HepG2 (cell line): Measurements from ENCODE around the gene FOSB. TPM values are rescaled to one million over a fixed set of nuclear protein-coding genes. Genes with fewer than 3 reads are reported as not detected.

ENCODE experiments used
- CHD2 ChIP-seq: IDR thresholded peaks from 2 replicates; pipeline ENCODE4 v1.6.1; 2011; ENCODE audit warnings: low read depth, low read length, improper control_type of control experiment
- DRAP1 ChIP-seq: IDR thresholded peaks from 2 replicates; pipeline ENCODE4 v1.6.1; 2016; ENCODE audit warnings: missing genetic modification reagents, missing compliant biosample characterization
- EEA1 ChIP-seq: sonication (generic); formaldehyde crosslinking; IDR thresholded peaks from 2 replicates; pipeline ENCODE4 v1.5.1; 2020; ENCODE audit warnings: mild to moderate bottlenecking, missing genetic modification reagents, borderline replicate concordance
- EED ChIP-seq: sonication (generic); formaldehyde crosslinking; IDR thresholded peaks from 2 replicates; pipeline ENCODE4 v1.5.0; 2020; ENCODE audit warnings: mild to moderate bottlenecking, missing genetic modification reagents
- ELF3 ChIP-seq: IDR thresholded peaks from 2 replicates; pipeline ENCODE4 v1.6.1; 2016; ENCODE audit warnings: missing genetic modification reagents, missing compliant biosample characterization
- GZF1 ChIP-seq: sonication (generic); formaldehyde crosslinking; IDR thresholded peaks from 2 replicates; pipeline ENCODE4 v1.5.1; 2020; ENCODE audit warnings: mild to moderate bottlenecking, missing genetic modification reagents
- HOXA9 ChIP-seq: sonication (generic); formaldehyde crosslinking; IDR thresholded peaks from 2 replicates; pipeline ENCODE4 v1.8.1; 2022; ENCODE audit warnings: missing genetic modification reagents, mild to moderate bottlenecking, moderate library complexity, borderline replicate concordance
- IRF9 ChIP-seq: sonication (generic); formaldehyde crosslinking; IDR thresholded peaks from 2 replicates; pipeline ENCODE4 v1.8.0; 2022; ENCODE audit warnings: missing genetic modification reagents, mild to moderate bottlenecking, borderline replicate concordance
- STAT5B ChIP-seq: sonication (generic); formaldehyde crosslinking; IDR thresholded peaks from 2 replicates; pipeline ENCODE4 v1.4.0; 2020; ENCODE audit warnings: missing genetic modification reagents
- TFAP4 ChIP-seq: sonication (generic); IDR thresholded peaks from 2 replicates; pipeline ENCODE4 v1.6.1; 2016; ENCODE audit warnings: low read depth, borderline replicate concordance
- ZBTB10 ChIP-seq: sonication (generic); formaldehyde crosslinking; IDR thresholded peaks from 2 replicates; pipeline ENCODE4 v1.4.0; 2020; ENCODE audit warnings: missing genetic modification reagents, borderline replicate concordance
- ZBTB34 ChIP-seq: sonication (generic); formaldehyde crosslinking; IDR thresholded peaks from 2 replicates; pipeline ENCODE4 v1.8.0; 2022; ENCODE audit warnings: mild to moderate bottlenecking, missing genetic modification reagents
- ZNF280B ChIP-seq: sonication (generic); formaldehyde crosslinking; IDR thresholded peaks from 2 replicates; pipeline ENCODE4 v1.5.0; 2020; ENCODE audit warnings: missing genetic modification reagents, mild to moderate bottlenecking, borderline replicate concordance
- ZNF670 ChIP-seq: sonication (generic); formaldehyde crosslinking; IDR thresholded peaks from 2 replicates; pipeline ENCODE4 v1.8.0; 2022; ENCODE audit warnings: mild to moderate bottlenecking, missing genetic modification reagents, borderline replicate concordance
- ZNF775 ChIP-seq: sonication (generic); formaldehyde crosslinking; IDR thresholded peaks from 2 replicates; pipeline ENCODE4 v1.4.0; 2020; ENCODE audit warnings: missing genetic modification reagents, mild to moderate bottlenecking, moderate library complexity, borderline replicate concordance
- ZNF780A ChIP-seq: sonication (generic); formaldehyde crosslinking; IDR thresholded peaks from 2 replicates; pipeline ENCODE4 v1.8.0; 2022; ENCODE audit warnings: mild to moderate bottlenecking, missing genetic modification reagents, moderate library complexity
- ZNF841 ChIP-seq: sonication (generic); formaldehyde crosslinking; IDR thresholded peaks from 2 replicates; pipeline ENCODE4 v1.8.1; 2023; ENCODE audit warnings: missing genetic modification reagents, borderline replicate concordance
- ZSCAN31 ChIP-seq: sonication (generic); formaldehyde crosslinking; IDR thresholded peaks from 2 replicates; pipeline ENCODE4 v1.5.0; 2020; ENCODE audit warnings: low read depth, mild to moderate bottlenecking, missing genetic modification reagents
- polyA plus RNA-seq, 8 experiments: library from polyadenylated mRNA; depleted of rRNA in 3 of 8; stranded (reverse) in 7 of 8; unstranded in 1 of 8; fragments of >200 nt; fragmentation: Illumina TruSeq in 4 of 8; extraction: Trizol in 4 of 8; gene quantifications; 2 replicates each; pipeline versions ENCODE4 v1.2.1 to v1.2.3, GENCODE V29; 2011 to 2016; ENCODE audit warnings: low read depth in 4 of 8, missing spikeins in 1 of 8, mixed read lengths in 1 of 8; ENCODE audit not compliant: insufficient read depth in 1 of 8
- total RNA-seq, 5 experiments: library from RNA; depleted of rRNA; stranded (reverse); fragments of >200 nt; fragmentation: Illumina TruSeq; extraction: Trizol; gene quantifications; 2 replicates each; pipeline ENCODE4 v1.2.3, GENCODE V29; 2016; ENCODE audit warnings: low read depth in 1 of 5
- TF ChIP-seq, protein P1 (sequence below): sonication (generic); formaldehyde crosslinking; IDR thresholded peaks from 2 replicates; pipeline ENCODE4 v1.4.0; 2020; ENCODE audit warnings: missing genetic modification reagents

FOSB gene
- total and polyA plus RNA-seq, 2 of the 13 experiments (the other 11 are each of a cell fraction or from before 2014, with no cell fraction given), result 2.8 to 6.0 TPM

GRCh38 chr19:45496349-45496953 lies 28.7 kb downstream of the FOSB start (continued):
- TF ChIP-seq HOXA9, result no peak
- TF ChIP-seq TFAP4, result peak; percentile 22; the same call in 1 of the 2 replicates
- TF ChIP-seq ELF3 (CRISPR knock-in tag), result peak; percentile 58; the same call in 1 of the 2 replicates
- peak; percentile 75; the same call in 1 of the 2 replicates for TF ChIP-seq GZF1 (CRISPR knock-in tag)
- TF ChIP-seq ZBTB10 (CRISPR knock-in tag), result 0 out of 2 replicates have a peak, but pooled peaks have one; percentile 68
- TF ChIP-seq ZNF775 (CRISPR knock-in tag), result no peak
- TF ChIP-seq CHD2, result 0 out of 2 replicates have a peak, but pooled peaks have one; percentile 8
- TF ChIP-seq ZNF841 (CRISPR knock-in tag), result no peak
- peak; percentile 83; the same call in 1 of the 2 replicates for TF ChIP-seq STAT5B (CRISPR knock-in tag)
- no peak for TF ChIP-seq IRF9 (CRISPR knock-in tag)
- TF ChIP-seq EEA1 (CRISPR knock-in tag), result peak; percentile 55; the same call in 1 of the 2 replicates
- no peak for TF ChIP-seq ZBTB34 (CRISPR knock-in tag)
- TF ChIP-seq EED (CRISPR knock-in tag), result peak; percentile 60; the same call in 1 of the 2 replicates
- 0 out of 2 replicates have a peak, but pooled peaks have one; percentile 52 for TF ChIP-seq ZNF780A (CRISPR knock-in tag)
- TF ChIP-seq, protein P1, sequence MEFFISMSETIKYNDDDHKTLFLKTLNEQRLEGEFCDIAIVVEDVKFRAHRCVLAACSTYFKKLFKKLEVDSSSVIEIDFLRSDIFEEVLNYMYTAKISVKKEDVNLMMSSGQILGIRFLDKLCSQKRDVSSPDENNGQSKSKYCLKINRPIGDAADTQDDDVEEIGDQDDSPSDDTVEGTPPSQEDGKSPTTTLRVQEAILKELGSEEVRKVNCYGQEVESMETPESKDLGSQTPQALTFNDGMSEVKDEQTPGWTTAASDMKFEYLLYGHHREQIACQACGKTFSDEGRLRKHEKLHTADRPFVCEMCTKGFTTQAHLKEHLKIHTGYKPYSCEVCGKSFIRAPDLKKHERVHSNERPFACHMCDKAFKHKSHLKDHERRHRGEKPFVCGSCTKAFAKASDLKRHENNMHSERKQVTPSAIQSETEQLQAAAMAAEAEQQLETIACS (CRISPR knock-in tag), result peak; percentile 93
- TF ChIP-seq ZNF280B (CRISPR knock-in tag), result no peak; the same call in 1 of the 2 replicates
- TF ChIP-seq DRAP1 (CRISPR knock-in tag), result 0 out of 2 replicates have a peak, but pooled peaks have one; percentile 28
- TF ChIP-seq ZSCAN31 (CRISPR knock-in tag), result peak; percentile 80
- TF ChIP-seq ZNF670 (CRISPR knock-in tag), result no peak
